Activated T-helper 2 cell treated with anti-CD3 and anti-CD28 coated beads, Interferon-gamma antibody, Interleukin-2, Interleukin-4, amounts not matched to agents 10 μg/mL and 5 μg/mL and 100 μg/mL, durations not matched to agents 14 hours and 24 hours and 36 hours (primary cell): ENCODE data around the gene ERFE. TPM values are rescaled to one million over a fixed set of nuclear protein-coding genes. Genes with fewer than 3 reads are reported as not detected.

Experiments
- DNase-seq: peaks from one replicate; pipeline ENCODE4 v3.0.0; 2021; ENCODE audit warnings: low spot score
- H3K27ac Mint-ChIP-seq: one replicate; pipeline ENCODE4 v1.8.0; 2021; ENCODE audit warnings: mixed read lengths
- H3K27me3 Mint-ChIP-seq: one replicate; pipeline ENCODE4 v1.8.0; 2021; ENCODE audit warnings: low read depth, mixed read lengths
- H3K36me3 Mint-ChIP-seq: one replicate; pipeline ENCODE4 v1.8.0; 2021; ENCODE audit warnings: low read depth, mixed read lengths
- H3K4me1 Mint-ChIP-seq: one replicate; pipeline ENCODE4 v1.8.0; 2021; ENCODE audit warnings: low read depth, mixed read lengths
- H3K4me3 Mint-ChIP-seq: one replicate; pipeline ENCODE4 v1.8.0; 2021; ENCODE audit warnings: low read depth, mild to moderate bottlenecking, moderate library complexity, mixed read lengths
- H3K9me3 Mint-ChIP-seq: one replicate; pipeline ENCODE4 v1.8.0; 2021; ENCODE audit warnings: mixed read lengths
- intact Hi-C: fragments of 100-400 bp; cut with micrococcal nuclease; formaldehyde crosslinking; loops from one replicate; pipeline ENCODE4 v1.15.1; 2023
- total RNA-seq: library from RNA; stranded (reverse); gene quantifications from 2 replicates; pipeline ENCODE4 v1.2.3, GENCODE V29; 2022

ERFE gene
- total RNA-seq, 1 donor from 2014 or later, result 0.46 TPM

- Mint-ChIP-seq H3K9me3 (no peaks in the 10 kb centered on the region), H3K27ac (no peak overlapping the region), H3K4me3 (no peak overlapping the region), H3K27me3 (no peaks in the 10 kb centered on the region), H3K36me3 (no peaks in the 10 kb centered on the region), H3K4me1 (no peaks in the 10 kb centered on the region)
- intact Hi-C loops, result no loop called here
- DNase-seq, result no peak
These were observed 28.6 kb upstream of the ERFE start for GRCh38 chr2:238130111-238130695.

- DNase-seq, result no peak
- no peaks in the 10 kb centered on the region for H3K9me3 Mint-ChIP-seq
- H3K36me3 Mint-ChIP-seq, result no peaks in the 10 kb centered on the region
- intact Hi-C loops, result no loop called here
- H3K4me3 Mint-ChIP-seq, result no peak overlapping the region
- no peaks in the 10 kb centered on the region for H3K4me1 Mint-ChIP-seq
- H3K27ac Mint-ChIP-seq, result no peak overlapping the region
- no peaks in the 10 kb centered on the region for H3K27me3 Mint-ChIP-seq
These were observed 27.8 kb upstream of the ERFE start for GRCh38 chr2:238130696-238131628.

GRCh38 chr2:238131761-238132462, 26.9 kb upstream of the ERFE start:
- DNase-seq, result no peak
- Mint-ChIP-seq H3K4me1 (no peaks in the 10 kb centered on the region), H3K4me3 (no peak overlapping the region), H3K27me3 (no peaks in the 10 kb centered on the region), H3K36me3 (no peaks in the 10 kb centered on the region), H3K27ac (no peak overlapping the region), H3K9me3 (no peaks in the 10 kb centered on the region)
- intact Hi-C loops, result no loop called here

- no peak for DNase-seq
- intact Hi-C loops, result no loop called here
These were observed 26.0 kb upstream of the ERFE start for GRCh38 chr2:238132463-238133450.

GRCh38 chr2:238133499-238134392, 25.0 kb upstream of the ERFE start:
- intact Hi-C loops, result no loop called here

More at GRCh38 chr2:238132463-238133450, 26.0 kb upstream of the ERFE start:
- H3K36me3 Mint-ChIP-seq, result no peaks in the 10 kb centered on the region
- H3K4me1 Mint-ChIP-seq, result no peaks in the 10 kb centered on the region
- no peak overlapping the region for H3K27ac Mint-ChIP-seq
- no peak overlapping the region for H3K4me3 Mint-ChIP-seq
- no peaks in the 10 kb centered on the region for H3K9me3 Mint-ChIP-seq
- no peaks in the 10 kb centered on the region for H3K27me3 Mint-ChIP-seq

GRCh38 chr2:238134393-238134785, 24.4 kb upstream of the ERFE start:
- Mint-ChIP-seq H3K27me3 (no peaks in the 10 kb centered on the region), H3K4me3 (no peak overlapping the region), H3K9me3 (no peaks in the 10 kb centered on the region), H3K4me1 (no peaks in the 10 kb centered on the region), H3K36me3 (no peaks in the 10 kb centered on the region), H3K27ac (no peak overlapping the region)
- intact Hi-C loops, result no loop called here
- DNase-seq, result no peak

More at GRCh38 chr2:238133499-238134392, 25.0 kb upstream of the ERFE start:
- no peak overlapping the region for H3K4me3 Mint-ChIP-seq
- no peaks in the 10 kb centered on the region for H3K36me3 Mint-ChIP-seq
- H3K27ac Mint-ChIP-seq, result no peak overlapping the region
- H3K4me1 Mint-ChIP-seq, result no peaks in the 10 kb centered on the region
- no peaks in the 10 kb centered on the region for H3K27me3 Mint-ChIP-seq
- no peak for DNase-seq
- H3K9me3 Mint-ChIP-seq, result no peaks in the 10 kb centered on the region

GRCh38 chr2:238135601-238136150, 23.1 kb upstream of the ERFE start:
- DNase-seq, result no peak
- H3K4me1 Mint-ChIP-seq, result no peaks in the 10 kb centered on the region
- H3K27me3 Mint-ChIP-seq, result no peaks in the 10 kb centered on the region
- no peaks in the 10 kb centered on the region for H3K36me3 Mint-ChIP-seq
- H3K9me3 Mint-ChIP-seq, result no peaks in the 10 kb centered on the region
- H3K27ac Mint-ChIP-seq, result no peak overlapping the region
- intact Hi-C loops, result no loop called here
- H3K4me3 Mint-ChIP-seq, result no peak overlapping the region

- H3K9me3 Mint-ChIP-seq, result no peaks in the 10 kb centered on the region
- intact Hi-C loops, result no loop called here
- no peak overlapping the region for H3K4me3 Mint-ChIP-seq
- no peaks in the 10 kb centered on the region for H3K27me3 Mint-ChIP-seq
- no peak for DNase-seq
- no peaks in the 10 kb centered on the region for H3K36me3 Mint-ChIP-seq
- no peak overlapping the region for H3K27ac Mint-ChIP-seq
- no peaks in the 10 kb centered on the region for H3K4me1 Mint-ChIP-seq
These were observed 21.8 kb upstream of the ERFE start for GRCh38 chr2:238136820-238137537.

GRCh38 chr2:238137885-238138284, 20.9 kb upstream of the ERFE start:
- Mint-ChIP-seq H3K4me1 (no peaks in the 10 kb centered on the region), H3K9me3 (no peaks in the 10 kb centered on the region), H3K4me3 (no peak overlapping the region), H3K36me3 (no peaks in the 10 kb centered on the region), H3K27ac (no peak overlapping the region), H3K27me3 (no peaks in the 10 kb centered on the region)
- intact Hi-C loops, result no loop called here
- no peak for DNase-seq

GRCh38 chr2:238138331-238139195, 20.2 kb upstream of the ERFE start, which contains the start of gene KLHL30:
Gene KLHL30 (plus strand): TSS chr2:238138668. CDS start chr2:238140755, 2,087 bp downstream.
- no peak within 1 kb of the TSS for H3K4me3 Mint-ChIP-seq
- H3K36me3 Mint-ChIP-seq, result no peaks in the 10 kb centered on the region
- H3K4me1 Mint-ChIP-seq, result no peaks in the 10 kb centered on the region
- no peaks in the 10 kb centered on the region for H3K27me3 Mint-ChIP-seq
- H3K27ac Mint-ChIP-seq, result no peak within 1 kb of the TSS
- no peaks in the 10 kb centered on the region for H3K9me3 Mint-ChIP-seq
- intact Hi-C loops, result no loop called here
- no peak for DNase-seq
